HUES6 (cell line): Measurements from ENCODE around the gene NHS.
A peak's percentile ranks its signal among the peaks of the same experiment; 100 is the strongest.

Experiments
- H3K27ac ChIP-seq: 2 replicates; pipeline ENCODE4 v1.7.0; 2013; ENCODE audit warnings: low read depth, mild to moderate bottlenecking, low read length, inconsistent platforms
- H3K27me3 ChIP-seq: 2 replicates; pipeline ENCODE4 v1.6.1; 2013; ENCODE audit warnings: low read length; ENCODE audit not compliant: control insufficient read depth, insufficient read depth
- H3K36me3 ChIP-seq: 2 replicates; pipeline ENCODE4 v1.6.1; 2013; ENCODE audit warnings: low read length; ENCODE audit not compliant: control insufficient read depth, insufficient read depth
- H3K4me1 ChIP-seq: 2 replicates; pipeline ENCODE4 v1.6.1; 2013; ENCODE audit warnings: low read length; ENCODE audit not compliant: control insufficient read depth, insufficient read depth
- H3K4me3 ChIP-seq: 2 replicates; pipeline ENCODE4 v1.5.1; 2013; ENCODE audit warnings: low read depth, low read length
- H3K9ac ChIP-seq: one replicate; pipeline ENCODE4 v1.6.1; 2013; ENCODE audit warnings: mild to moderate bottlenecking, low read length
- H3K9me3 ChIP-seq: 2 replicates; pipeline ENCODE4 v1.6.1; 2013; ENCODE audit warnings: low read depth, low read length; ENCODE audit not compliant: control insufficient read depth, insufficient read depth

The NHS gene

DNA sequence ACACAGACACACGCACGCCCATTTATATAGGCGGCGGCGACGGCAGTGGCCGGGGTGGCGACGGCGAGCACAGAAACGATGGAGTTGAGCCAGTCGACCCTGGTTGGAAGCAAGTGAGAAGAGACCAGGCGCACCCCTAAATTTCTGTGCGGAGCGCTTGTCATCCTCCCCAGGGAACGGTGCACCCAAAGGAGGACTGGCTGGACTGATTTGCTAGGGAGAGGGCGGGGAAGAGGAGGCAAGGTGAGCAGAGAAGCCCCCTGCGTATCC is 302 bp downstream of the NHS start:
- Histone ChIP-seq H3K4me3 (peak overlapping the region; percentile 82), H3K9ac (peak overlapping the region; percentile 56), H3K36me3 (no peaks in the 10 kb centered on the region), H3K27me3 (peaks cover 39% of the 10 kb centered on the region), H3K27ac (no peak overlapping the region), H3K4me1 (peaks cover 21% of the 10 kb centered on the region), H3K9me3 (no peaks in the 10 kb centered on the region)

DNA sequence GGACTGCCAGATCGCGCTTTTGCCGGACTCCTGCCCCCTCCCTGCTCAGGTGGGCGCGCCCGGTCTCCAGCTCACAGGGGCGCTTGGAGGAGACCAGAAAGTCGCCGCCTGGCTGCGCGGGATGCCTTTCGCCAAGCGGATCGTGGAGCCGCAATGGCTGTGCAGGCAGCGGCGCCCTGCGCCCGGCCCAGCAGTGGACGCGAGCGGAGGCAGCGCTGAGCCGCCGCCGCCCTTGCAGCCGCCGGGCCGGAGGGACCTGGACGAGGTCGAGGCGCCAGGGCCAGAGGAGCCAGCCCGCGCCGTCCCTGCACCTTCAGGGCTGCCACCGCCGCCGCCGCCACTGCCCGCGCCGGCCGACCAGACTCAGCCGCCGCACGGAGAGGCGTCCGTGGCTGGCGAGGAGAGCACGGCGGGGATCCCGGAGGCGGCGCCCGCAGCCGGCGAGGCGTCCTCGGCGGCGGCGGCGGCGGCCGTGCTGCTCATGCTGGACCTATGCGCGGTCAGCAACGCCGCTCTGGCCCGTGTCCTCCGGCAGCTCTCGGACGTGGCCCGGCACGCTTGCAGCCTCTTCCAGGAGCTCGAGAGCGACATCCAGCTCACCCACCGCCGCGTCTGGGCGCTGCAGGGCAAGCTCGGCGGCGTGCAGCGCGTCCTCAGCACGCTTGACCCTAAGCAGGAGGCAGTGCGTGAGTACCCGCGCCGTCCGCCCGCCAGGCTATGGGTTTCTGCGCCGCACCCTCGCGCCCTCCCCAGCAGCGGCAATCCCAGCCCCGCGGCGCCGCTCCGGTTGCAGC is 834 bp downstream of the NHS start:
- Histone ChIP-seq H3K27me3 (peaks cover 43% of the 10 kb centered on the region), H3K9ac (peak overlapping the region; percentile 56)

DNA sequence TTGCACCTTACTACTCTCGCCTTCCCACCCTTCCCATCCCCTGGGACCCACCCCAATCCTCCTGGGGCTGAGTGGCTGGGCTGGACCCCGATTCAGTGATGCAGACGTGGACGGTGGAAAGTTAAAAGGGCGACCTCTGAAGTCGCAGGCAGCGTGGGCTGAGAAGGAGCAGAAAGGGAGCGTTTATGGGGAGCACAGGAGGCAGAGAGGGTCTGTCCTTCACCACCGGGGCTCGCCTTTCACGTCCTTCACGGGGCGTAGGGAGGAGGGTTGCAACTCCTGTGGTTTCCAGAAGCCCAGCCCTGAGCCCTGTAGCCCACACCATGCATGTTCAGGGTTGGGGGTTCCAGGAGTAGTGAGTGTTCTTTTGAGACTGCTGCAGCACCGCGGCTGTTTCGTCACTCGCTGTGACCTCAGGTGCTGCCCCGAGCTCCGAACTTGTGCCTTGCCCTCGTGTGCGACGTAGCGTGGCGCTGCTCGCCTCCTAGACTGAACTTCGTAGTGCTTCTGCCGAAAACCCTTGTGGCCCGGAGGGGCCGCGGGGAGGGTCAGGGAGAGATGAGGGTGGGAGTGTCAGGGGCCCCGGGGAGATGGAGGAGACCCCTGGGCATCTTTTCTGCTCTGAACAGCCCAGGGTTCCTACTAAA is 1.6 kb downstream of the NHS start:
- H3K27ac ChIP-seq: no peak overlapping the region
- peaks cover 43% of the 10 kb centered on the region for H3K27me3 ChIP-seq
- H3K4me1 ChIP-seq: peaks cover 21% of the 10 kb centered on the region
- peaks cover 2% of the 10 kb centered on the region for H3K9me3 ChIP-seq
- H3K4me3 ChIP-seq: peak overlapping the region; percentile 82
- no peaks in the 10 kb centered on the region for H3K36me3 ChIP-seq
- H3K9ac ChIP-seq: peak overlapping the region; percentile 56

More for the DNA sequence above, 834 bp downstream of the NHS start:
- H3K4me3 ChIP-seq: peak overlapping the region; percentile 82
- no peaks in the 10 kb centered on the region for H3K9me3 ChIP-seq
- peaks cover 21% of the 10 kb centered on the region for H3K4me1 ChIP-seq
- no peak overlapping the region for H3K27ac ChIP-seq
- H3K36me3 ChIP-seq: no peaks in the 10 kb centered on the region

DNA sequence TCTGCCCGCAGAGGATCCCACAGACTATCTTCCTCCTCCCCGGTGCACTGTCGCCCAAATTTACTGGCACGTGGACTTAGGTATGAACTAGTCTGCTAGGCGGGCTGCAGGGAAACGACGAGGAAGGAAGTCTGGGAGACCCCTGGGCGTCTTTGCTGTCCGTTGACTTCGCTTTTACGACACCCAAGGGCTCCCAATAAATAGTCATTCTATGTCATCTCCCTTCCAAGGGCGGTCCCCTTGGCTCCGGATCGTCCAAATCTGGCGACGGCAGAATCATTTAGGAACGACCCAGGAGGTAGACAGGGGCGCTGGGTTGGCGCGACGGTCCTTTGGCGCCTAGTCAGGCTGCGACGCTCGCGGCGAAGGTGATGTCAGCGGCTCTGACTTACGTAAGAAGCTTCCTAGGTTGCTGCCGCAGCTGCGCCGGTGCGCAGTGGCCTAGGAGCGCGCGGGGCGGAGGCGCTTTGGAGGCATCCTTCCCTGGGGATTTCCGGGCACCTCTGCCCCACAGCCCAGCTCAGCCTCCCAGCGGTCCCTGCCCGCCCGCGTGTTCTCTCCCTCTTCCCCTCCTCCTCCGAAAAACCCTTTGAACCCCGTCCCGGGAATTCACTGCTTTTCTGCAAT is 2.2 kb downstream of the NHS start:
- Histone ChIP-seq H3K36me3 (no peaks in the 10 kb centered on the region), H3K27ac (no peak overlapping the region), H3K27me3 (peaks cover 43% of the 10 kb centered on the region), H3K9ac (peak overlapping the region; percentile 56), H3K4me3 (peak overlapping the region; percentile 82), H3K4me1 (peaks cover 21% of the 10 kb centered on the region), H3K9me3 (peaks cover 9% of the 10 kb centered on the region)

DNA sequence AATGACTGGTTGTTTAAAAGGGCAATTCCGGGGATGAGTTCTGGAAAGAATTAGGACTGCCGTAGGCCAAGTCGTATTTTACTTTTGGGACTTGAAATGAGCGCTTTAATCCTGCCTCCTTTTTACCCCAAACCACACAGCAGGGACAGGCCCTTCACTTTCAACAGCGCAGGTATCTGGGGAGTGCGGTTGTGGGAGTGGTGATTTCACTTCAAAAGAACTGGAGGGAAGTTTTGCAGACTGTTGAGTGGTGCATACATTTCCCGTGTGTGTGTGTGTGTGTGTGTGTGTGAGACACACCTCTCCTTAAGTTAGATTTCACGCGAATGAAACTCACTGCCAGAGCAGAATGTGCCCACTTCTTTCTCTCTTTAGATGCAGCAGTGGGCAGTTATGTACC is 2.8 kb downstream of the NHS start:
- Histone ChIP-seq H3K9me3 (peaks cover 13% of the 10 kb centered on the region), H3K9ac (peak overlapping the region; percentile 56), H3K27ac (no peak overlapping the region), H3K27me3 (peaks cover 43% of the 10 kb centered on the region), H3K36me3 (no peaks in the 10 kb centered on the region), H3K4me1 (peaks cover 21% of the 10 kb centered on the region), H3K4me3 (peak overlapping the region; percentile 82)

DNA sequence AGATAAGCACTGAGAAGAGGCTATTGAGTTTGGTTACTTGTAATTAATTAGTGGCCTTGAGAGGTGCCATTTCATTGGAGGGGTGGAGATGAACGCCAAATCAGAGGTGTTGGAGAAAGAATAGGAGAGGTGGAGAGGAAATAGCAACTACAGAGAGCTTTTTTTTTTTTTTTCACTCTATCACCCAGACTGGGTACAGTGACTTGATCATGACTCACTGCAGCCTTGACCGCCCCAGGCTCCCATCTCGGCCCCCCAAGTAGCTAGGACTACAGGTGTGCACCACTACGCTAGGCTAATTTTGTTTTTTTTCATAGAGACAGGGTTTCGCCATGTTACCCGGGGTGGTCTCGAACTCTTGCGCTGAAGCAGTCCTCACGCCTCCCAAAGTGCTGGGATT is 5.2 kb downstream of the NHS start:
- H3K4me1 ChIP-seq: peaks cover 7% of the 10 kb centered on the region; the same call in 1 of the 2 replicates
- H3K9ac ChIP-seq: no peak overlapping the region
- H3K9me3 ChIP-seq: peaks cover 21% of the 10 kb centered on the region
- no peak overlapping the region for H3K27ac ChIP-seq
- H3K36me3 ChIP-seq: no peaks in the 10 kb centered on the region
- no peak overlapping the region for H3K4me3 ChIP-seq
- peaks cover 43% of the 10 kb centered on the region for H3K27me3 ChIP-seq

DNA sequence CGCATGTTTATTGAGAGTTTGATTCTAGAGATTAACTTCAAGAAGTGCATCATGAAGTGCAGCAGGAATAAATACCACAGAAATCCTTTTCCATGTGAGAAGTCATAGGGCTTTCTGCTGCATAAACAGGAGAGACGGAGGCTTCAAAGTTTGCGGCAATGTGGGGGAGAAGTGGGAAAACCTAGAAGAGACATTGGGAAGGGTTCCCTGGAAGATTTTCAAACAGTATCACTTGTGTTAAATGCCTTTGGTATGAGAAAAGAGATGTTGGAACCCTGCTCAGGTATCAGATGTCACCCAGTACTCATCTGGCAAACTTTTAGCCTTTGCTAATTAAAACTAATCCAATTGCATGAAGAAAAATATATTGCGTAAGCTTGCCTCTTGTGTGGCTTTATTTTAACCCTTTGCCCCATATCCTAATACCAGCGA is 15.4 kb downstream of the NHS start:
- Histone ChIP-seq H3K9ac (no peak overlapping the region), H3K27ac (no peak overlapping the region), H3K4me3 (no peak overlapping the region)

DNA sequence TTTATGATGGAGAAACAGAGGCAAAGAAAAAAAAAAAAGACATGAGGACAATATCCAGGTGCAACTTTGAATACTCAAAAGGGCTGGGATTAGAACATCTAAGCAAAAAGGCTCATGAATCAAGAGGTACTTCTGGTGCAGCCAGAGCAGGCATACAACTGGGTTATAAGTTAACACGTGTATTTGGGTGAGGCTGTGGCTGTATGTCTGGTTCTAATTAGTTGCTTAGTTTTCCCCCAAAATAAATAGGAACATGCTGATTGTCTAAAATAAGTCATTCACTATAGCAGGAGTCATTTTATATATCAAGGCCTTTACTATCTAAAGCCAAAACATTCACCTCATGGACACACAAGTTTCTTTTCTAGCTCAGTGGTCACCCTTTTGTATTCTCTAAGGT is 20.2 kb downstream of the NHS start:
- Histone ChIP-seq H3K9me3 (peaks cover 9% of the 10 kb centered on the region), H3K9ac (no peak overlapping the region), H3K27me3 (no peaks in the 10 kb centered on the region; the same call in 1 of the 2 replicates), H3K4me1 (no peaks in the 10 kb centered on the region), H3K4me3 (no peak overlapping the region), H3K27ac (no peak overlapping the region), H3K36me3 (no peaks in the 10 kb centered on the region)

More for the DNA sequence above, 15.4 kb downstream of the NHS start:
- H3K4me1 ChIP-seq: no peaks in the 10 kb centered on the region
- H3K27me3 ChIP-seq: peaks cover 3% of the 10 kb centered on the region; the same call in 1 of the 2 replicates
- no peaks in the 10 kb centered on the region for H3K9me3 ChIP-seq
- no peaks in the 10 kb centered on the region for H3K36me3 ChIP-seq

DNA sequence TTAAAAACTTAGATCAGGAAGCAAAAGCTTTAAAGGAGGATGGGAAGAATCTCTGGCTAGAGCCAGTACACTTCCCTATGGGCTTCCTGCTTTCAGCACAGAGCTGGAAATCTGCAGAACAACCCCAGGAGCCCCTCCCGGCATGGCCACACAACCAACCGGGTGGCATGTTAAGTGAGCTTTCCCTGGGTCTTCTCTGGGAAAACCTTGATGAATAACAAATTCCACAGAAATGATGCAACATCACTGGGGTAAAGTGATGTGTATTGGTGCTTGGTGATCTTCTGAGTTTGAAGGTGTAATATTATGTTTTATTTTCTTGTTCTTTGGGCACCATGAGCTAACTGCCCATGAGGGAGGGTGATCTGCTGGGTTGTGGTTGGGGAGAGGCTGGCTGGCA is 22.1 kb downstream of the NHS start:
- H3K9me3 ChIP-seq: peaks cover 9% of the 10 kb centered on the region
- H3K9ac ChIP-seq: no peak overlapping the region
- no peak overlapping the region for H3K4me3 ChIP-seq
- H3K36me3 ChIP-seq: no peaks in the 10 kb centered on the region
- H3K4me1 ChIP-seq: no peaks in the 10 kb centered on the region
- no peak overlapping the region for H3K27ac ChIP-seq
- peaks cover 3% of the 10 kb centered on the region; the same call in 1 of the 2 replicates for H3K27me3 ChIP-seq

DNA sequence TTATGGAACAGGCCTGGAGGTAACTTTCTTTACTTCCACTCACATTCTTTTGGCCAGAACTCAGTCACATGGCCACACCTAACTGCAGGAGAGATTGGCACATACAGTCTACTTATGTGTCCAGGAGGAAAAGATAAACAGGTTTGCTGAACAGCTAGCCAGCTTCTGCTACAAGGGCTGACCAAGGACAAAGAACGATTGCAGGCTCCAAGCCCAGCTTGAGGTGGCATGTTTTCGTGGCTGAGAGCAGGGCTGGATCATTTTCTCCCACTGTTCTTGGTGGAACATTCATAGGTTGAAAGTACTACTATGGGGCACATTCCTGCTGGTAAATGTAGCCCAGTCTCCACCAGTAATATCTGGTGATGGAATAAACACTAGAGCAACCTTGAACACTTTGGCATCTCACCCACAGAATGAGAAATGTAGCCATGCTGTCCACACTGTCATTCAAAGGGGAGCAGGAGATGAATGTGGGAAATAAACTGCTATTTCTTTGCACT is 28.2 kb downstream of the NHS start:
- Histone ChIP-seq H3K4me3 (no peak overlapping the region), H3K27me3 (peaks cover 19% of the 10 kb centered on the region; the same call in 1 of the 2 replicates), H3K27ac (no peak overlapping the region), H3K9me3 (peaks cover 3% of the 10 kb centered on the region), H3K36me3 (no peaks in the 10 kb centered on the region), H3K9ac (no peak overlapping the region), H3K4me1 (peaks cover under 1% of the 10 kb centered on the region)

DNA sequence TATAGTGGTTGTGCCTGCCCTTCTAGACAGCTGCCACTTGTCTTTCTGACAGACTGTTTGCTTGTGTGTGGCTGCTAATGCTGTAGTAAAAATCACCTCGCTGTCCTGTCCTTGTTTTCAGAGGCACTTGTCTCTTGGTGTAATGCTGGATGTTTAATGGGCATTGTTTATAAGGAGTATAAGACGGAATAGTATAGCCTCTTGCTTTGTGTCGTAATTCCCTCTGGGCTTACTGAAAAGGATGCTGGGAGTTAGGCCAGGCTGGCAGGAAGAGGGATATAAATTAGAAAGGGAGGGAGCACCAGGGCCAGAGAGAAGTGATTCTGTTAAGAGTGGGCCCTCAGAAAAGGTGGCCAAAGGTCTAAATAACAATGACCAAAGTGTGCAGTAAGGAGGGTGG is 29.0 kb downstream of the NHS start:
- Histone ChIP-seq H3K4me1 (peaks cover 8% of the 10 kb centered on the region), H3K9me3 (no peaks in the 10 kb centered on the region), H3K9ac (no peak overlapping the region), H3K27ac (no peak overlapping the region), H3K4me3 (no peak overlapping the region), H3K36me3 (no peaks in the 10 kb centered on the region), H3K27me3 (peaks cover 19% of the 10 kb centered on the region; the same call in 1 of the 2 replicates)
